Activated CD4-positive, alpha-beta T cell treated with anti-CD3 and anti-CD28 coated beads, Interleukin-2, amount 10 ng/mL, durations not matched to agents 7 days and 5 days (primary cell): ENCODE results near the gene MAP4. TPM values are rescaled to one million over a fixed set of nuclear protein-coding genes. Genes with fewer than 3 reads are reported as not detected.
"Not testable (repeated sequence)": the region's sequence is repeated elsewhere in the genome, so short reads cannot be mapped to it uniquely, and the experiment has no call there.

ENCODE experiments used
- CTCF ChIA-PET: fragments of 350-600 bp; sonication (Branson Sonifier 250); formaldehyde crosslinking; loops from one replicate; lab custom pipeline; 2021; ENCODE audit warnings: antibody characterized with exemption; lab: Charles Lee
- POLR2A ChIA-PET: fragments of 350-600 bp; sonication (Branson Sonifier 250); formaldehyde crosslinking; loops from one replicate; lab custom pipeline; 2021; ENCODE audit warnings: antibody characterized with exemption; lab: Charles Lee
- DNase-seq: peaks from one replicate; pipeline ENCODE4 v3.0.0-alpha.2; 2020
- H3K27ac Mint-ChIP-seq: one replicate; pipeline ENCODE4 v1.8.0; 2021; ENCODE audit warnings: mild to moderate bottlenecking, moderate library complexity, mixed read lengths
- H3K27me3 Mint-ChIP-seq: one replicate; pipeline ENCODE4 v1.8.0; 2021; ENCODE audit warnings: mixed read lengths
- H3K36me3 Mint-ChIP-seq: one replicate; pipeline ENCODE4 v1.8.0; 2021; ENCODE audit warnings: low read depth, mixed read lengths
- H3K4me1 Mint-ChIP-seq: one replicate; pipeline ENCODE4 v1.8.0; 2021; ENCODE audit warnings: mixed read lengths
- H3K4me3 Mint-ChIP-seq: one replicate; pipeline ENCODE4 v1.8.0; 2021; ENCODE audit warnings: mild to moderate bottlenecking, moderate library complexity, mixed read lengths
- H3K9me3 Mint-ChIP-seq: one replicate; pipeline ENCODE4 v1.8.0; 2021; ENCODE audit warnings: mixed read lengths
- total RNA-seq, 2 experiments: library from RNA; stranded (reverse); gene quantifications; one replicate each; pipeline ENCODE4 v1.2.3, GENCODE V29; 2021

Gene MAP4
- total RNA-seq, 2 experiments from 2014 or later: 106 to 110 TPM

- H3K4me1 Mint-ChIP-seq, H3K27ac Mint-ChIP-seq, H3K27me3 Mint-ChIP-seq, POLR2A ChIA-PET, H3K9me3 Mint-ChIP-seq, H3K4me3 Mint-ChIP-seq, H3K36me3 Mint-ChIP-seq, DNase-seq, CTCF ChIA-PET: not testable (repeated sequence)
These were observed 9.4 kb downstream of the MAP4 start for GRCh38 chr3:48006794-48007193.

GRCh38 chr3:48004694-48005093 is 11.5 kb downstream of the MAP4 start:
- no peak overlapping the region for H3K4me3 Mint-ChIP-seq
- POLR2A ChIA-PET: no interaction called here
- H3K27ac Mint-ChIP-seq: no peak overlapping the region
- no peaks in the 10 kb centered on the region for H3K4me1 Mint-ChIP-seq
- no peaks in the 10 kb centered on the region for H3K27me3 Mint-ChIP-seq
- DNase-seq: no peak
- peaks cover 7% of the 10 kb centered on the region for H3K36me3 Mint-ChIP-seq
- CTCF ChIA-PET: no interaction called here
- no peaks in the 10 kb centered on the region for H3K9me3 Mint-ChIP-seq

DNA sequence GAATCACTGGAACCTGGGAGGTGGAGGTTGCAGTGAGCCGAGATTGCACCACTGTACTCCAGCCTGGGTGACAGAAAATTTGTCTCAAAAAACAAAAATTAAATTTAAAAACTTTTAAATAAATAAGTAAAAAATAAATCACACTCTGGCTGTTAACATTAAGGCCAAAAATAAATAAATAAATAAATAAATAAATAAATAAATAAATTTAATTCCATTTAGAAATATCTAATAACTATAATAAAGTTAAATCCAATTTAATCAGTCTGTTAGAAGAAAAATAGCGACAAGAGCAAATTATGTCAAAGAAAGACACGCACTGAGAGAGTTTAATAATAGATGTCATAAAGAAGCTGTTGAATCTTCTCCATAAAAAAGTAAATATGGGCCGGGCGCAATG is 13.4 kb downstream of the MAP4 start:
- ChIA-PET POLR2A (no interaction called here), CTCF (interaction anchor here (0.6 to 1.6 kb wide), 3 partner anchors 11 to 1196 kb away, joined by 3 read pairs; no protein-coding TSS in a partner anchor)
- DNase-seq: no peak
- Mint-ChIP-seq H3K4me3 (no peak overlapping the region), H3K27ac (no peak overlapping the region), H3K4me1 (no peaks in the 10 kb centered on the region), H3K36me3 (no peaks in the 10 kb centered on the region), H3K27me3 (no peaks in the 10 kb centered on the region), H3K9me3 (no peaks in the 10 kb centered on the region)

GRCh38 chr3:48001991-48002390 is 14.2 kb downstream of the MAP4 start:
- no peaks in the 10 kb centered on the region for H3K9me3 Mint-ChIP-seq
- ChIA-PET POLR2A (no interaction called here), CTCF (interaction anchor here (0.6 to 0.8 kb wide), 3 partner anchors 52 to 1197 kb away, joined by 3 read pairs; no protein-coding TSS in a partner anchor)
- H3K4me1 Mint-ChIP-seq: no peaks in the 10 kb centered on the region
- no peak overlapping the region for H3K4me3 Mint-ChIP-seq
- no peak for DNase-seq
- no peak overlapping the region for H3K27ac Mint-ChIP-seq
- no peaks in the 10 kb centered on the region for H3K36me3 Mint-ChIP-seq
- no peaks in the 10 kb centered on the region for H3K27me3 Mint-ChIP-seq

DNA sequence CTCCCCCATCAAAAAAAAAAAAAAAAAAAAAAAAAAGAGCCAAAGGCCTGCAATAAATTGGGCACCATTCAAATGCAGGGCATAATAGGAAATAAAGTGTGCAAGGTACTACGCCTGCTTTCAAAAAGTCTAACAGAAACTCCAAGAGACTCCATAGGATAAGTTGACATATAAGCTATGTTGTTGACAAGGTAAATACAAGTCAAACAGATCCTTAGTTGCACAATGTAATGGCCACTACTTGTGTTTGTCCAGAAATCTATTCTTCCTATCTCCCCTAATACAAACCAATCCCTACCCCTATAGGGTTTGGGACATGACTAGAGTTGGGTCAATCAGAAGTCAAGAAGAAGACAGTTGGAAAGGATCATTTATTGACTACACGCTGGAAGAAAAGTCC is 16.0 kb downstream of the MAP4 start:
- ChIA-PET CTCF (no interaction called here), POLR2A (no interaction called here)
- Mint-ChIP-seq H3K36me3 (peaks cover 7% of the 10 kb centered on the region), H3K4me1 (peaks cover 5% of the 10 kb centered on the region), H3K4me3 (no peak overlapping the region), H3K27ac (no peak overlapping the region), H3K9me3 (no peaks in the 10 kb centered on the region), H3K27me3 (no peaks in the 10 kb centered on the region)
- no peak for DNase-seq

DNA sequence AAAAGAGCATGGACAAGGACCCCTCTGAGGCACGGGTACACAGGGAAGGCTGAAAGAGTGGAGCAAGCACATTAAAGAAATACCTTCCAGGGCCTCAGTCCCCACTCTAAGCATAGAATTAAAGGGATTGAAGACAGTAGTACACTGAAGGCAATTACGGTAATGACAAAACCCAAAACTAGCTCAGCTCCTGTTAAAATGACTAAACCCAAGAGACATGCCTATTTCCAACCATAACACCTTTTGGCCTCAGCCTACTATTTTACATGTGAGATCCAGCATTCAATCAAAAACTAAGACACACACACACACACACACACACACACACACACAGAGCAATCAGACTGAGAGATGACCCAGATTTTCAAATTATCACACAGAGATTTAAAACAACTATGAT is 19.8 kb downstream of the MAP4 start:
- H3K27ac Mint-ChIP-seq: peak overlapping the region; percentile 2
- no peaks in the 10 kb centered on the region for H3K27me3 Mint-ChIP-seq
- peaks cover 13% of the 10 kb centered on the region for H3K36me3 Mint-ChIP-seq
- H3K4me1 Mint-ChIP-seq: peaks cover 7% of the 10 kb centered on the region
- POLR2A ChIA-PET: no interaction called here
- no peaks in the 10 kb centered on the region for H3K9me3 Mint-ChIP-seq
- no peak for DNase-seq
- H3K4me3 Mint-ChIP-seq: no peak overlapping the region
- CTCF ChIA-PET: no interaction called here

GRCh38 chr3:47994180-47994579 is 22.0 kb downstream of the MAP4 start:
- no peak for DNase-seq
- no peaks in the 10 kb centered on the region for H3K9me3 Mint-ChIP-seq
- ChIA-PET CTCF (interaction anchor here (0.6 kb wide), 1 partner anchor 291 kb away, joined by 3 read pairs; no protein-coding TSS in a partner anchor), POLR2A (no interaction called here)
- peaks cover 11% of the 10 kb centered on the region for H3K4me1 Mint-ChIP-seq
- no peak overlapping the region for H3K27ac Mint-ChIP-seq
- H3K36me3 Mint-ChIP-seq: peaks cover 13% of the 10 kb centered on the region
- no peak overlapping the region for H3K4me3 Mint-ChIP-seq
- H3K27me3 Mint-ChIP-seq: no peaks in the 10 kb centered on the region

DNA sequence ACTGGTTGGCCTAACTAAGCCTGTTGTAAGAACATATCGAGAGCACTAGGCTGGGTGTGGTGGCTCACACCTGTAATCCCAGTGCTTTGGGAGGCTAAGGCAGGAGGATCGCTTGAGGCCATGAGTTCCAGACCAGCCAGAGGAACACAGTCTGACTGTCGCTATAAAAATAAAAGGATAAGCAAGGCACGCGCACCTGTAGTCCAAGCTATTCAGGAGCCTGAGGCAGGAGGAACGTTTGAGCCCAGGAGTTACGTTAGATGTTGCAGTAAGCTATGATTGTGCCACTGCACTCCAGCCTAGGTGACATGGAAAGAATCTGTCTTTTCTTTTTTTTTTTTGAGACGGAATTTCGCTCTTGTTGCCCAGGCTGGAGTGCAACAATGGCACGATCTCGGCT is 24.9 kb downstream of the MAP4 start:
- Mint-ChIP-seq H3K4me1 (peaks cover 5% of the 10 kb centered on the region), H3K4me3 (no peak overlapping the region), H3K9me3 (no peaks in the 10 kb centered on the region), H3K27me3 (no peaks in the 10 kb centered on the region), H3K36me3 (peaks cover 10% of the 10 kb centered on the region), H3K27ac (no peak overlapping the region)
- CTCF ChIA-PET: no interaction called here
- DNase-seq: no peak
- POLR2A ChIA-PET: no interaction called here

- H3K27me3 Mint-ChIP-seq: no peaks in the 10 kb centered on the region
- H3K36me3 Mint-ChIP-seq: peaks cover 6% of the 10 kb centered on the region
- peak; percentile 84 for DNase-seq
- POLR2A ChIA-PET: no interaction called here
- no peak overlapping the region for H3K27ac Mint-ChIP-seq
- CTCF ChIA-PET: interaction anchor here (0.5 to 1.6 kb wide), 24 partner anchors 8 to 609 kb away, joined by 3 to 8 read pairs (median 3); partner anchors contain the start of gene PTPN23
- peaks cover 5% of the 10 kb centered on the region for H3K4me1 Mint-ChIP-seq
- H3K4me3 Mint-ChIP-seq: no peak overlapping the region
- H3K9me3 Mint-ChIP-seq: no peaks in the 10 kb centered on the region
These were observed 26.2 kb downstream of the MAP4 start for GRCh38 chr3:47989981-47990440.

DNA sequence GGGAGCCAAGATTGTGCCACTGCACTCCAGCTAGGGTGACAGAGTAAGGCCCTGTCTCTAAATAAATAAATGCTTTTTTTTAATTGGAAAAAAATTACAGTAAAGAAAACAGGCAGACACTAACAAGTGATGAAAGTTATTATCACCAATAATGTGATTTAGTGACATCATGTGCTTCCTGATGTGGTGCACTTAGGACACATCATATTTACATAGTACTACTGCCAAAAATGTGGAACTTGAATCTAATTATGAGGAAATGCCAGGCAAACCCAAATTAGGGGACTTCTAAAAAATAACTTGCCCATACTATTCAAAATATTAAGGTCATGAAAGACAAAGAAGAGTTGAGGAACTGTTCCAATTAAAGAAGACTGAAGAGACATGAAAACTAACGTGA is 30.8 kb downstream of the MAP4 start:
- H3K27me3 Mint-ChIP-seq: no peaks in the 10 kb centered on the region
- ChIA-PET CTCF (no interaction called here), POLR2A (no interaction called here)
- no peak overlapping the region for H3K27ac Mint-ChIP-seq
- H3K4me3 Mint-ChIP-seq: no peak overlapping the region
- H3K9me3 Mint-ChIP-seq: no peaks in the 10 kb centered on the region
- no peak for DNase-seq
- no peaks in the 10 kb centered on the region for H3K36me3 Mint-ChIP-seq
- peaks cover 4% of the 10 kb centered on the region for H3K4me1 Mint-ChIP-seq

GRCh38 chr3:47984075-47984728 is 32.0 kb downstream of the MAP4 start:
- POLR2A ChIA-PET: no interaction called here
- DNase-seq: no peak
- H3K9me3 Mint-ChIP-seq: no peaks in the 10 kb centered on the region
- no peak overlapping the region for H3K27ac Mint-ChIP-seq
- CTCF ChIA-PET: interaction anchor here (1.0 kb wide), 1 partner anchor 14 kb away, joined by 3 read pairs; no protein-coding TSS in a partner anchor
- no peaks in the 10 kb centered on the region for H3K27me3 Mint-ChIP-seq
- no peaks in the 10 kb centered on the region for H3K36me3 Mint-ChIP-seq
- H3K4me3 Mint-ChIP-seq: no peak overlapping the region
- H3K4me1 Mint-ChIP-seq: no peaks in the 10 kb centered on the region

GRCh38 chr3:47980795-47981194 is 35.4 kb downstream of the MAP4 start:
- H3K9me3 Mint-ChIP-seq: no peaks in the 10 kb centered on the region
- POLR2A ChIA-PET: no interaction called here

DNA sequence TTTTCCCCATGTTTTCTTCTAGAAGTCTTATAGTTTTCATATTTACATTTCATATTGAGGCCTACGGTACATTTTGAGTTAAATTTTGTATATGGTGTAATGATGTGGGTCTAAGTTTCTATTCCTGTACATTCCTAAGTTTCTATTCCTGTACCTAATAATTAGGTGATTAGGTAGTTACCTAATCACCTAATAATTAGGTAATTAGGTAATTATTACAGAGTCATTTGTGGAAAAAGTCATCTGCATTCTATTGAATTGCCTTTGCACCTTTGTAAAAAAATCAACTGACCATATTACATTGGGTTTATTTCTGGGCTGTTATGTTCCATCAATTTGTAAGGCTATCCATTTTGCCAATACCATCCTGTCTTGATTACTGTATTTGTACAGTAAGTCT is 37.1 kb downstream of the MAP4 start:
- no peak for DNase-seq
- H3K4me3 Mint-ChIP-seq: no peak overlapping the region
- H3K27ac Mint-ChIP-seq: no peak overlapping the region
- peaks cover 6% of the 10 kb centered on the region for H3K4me1 Mint-ChIP-seq
- H3K27me3 Mint-ChIP-seq: no peaks in the 10 kb centered on the region
- H3K36me3 Mint-ChIP-seq: no peaks in the 10 kb centered on the region
- ChIA-PET CTCF (no interaction called here), POLR2A (no interaction called here)
- no peaks in the 10 kb centered on the region for H3K9me3 Mint-ChIP-seq

More at GRCh38 chr3:47980795-47981194, 35.4 kb downstream of the MAP4 start:
- no peaks in the 10 kb centered on the region for H3K27me3 Mint-ChIP-seq
- no peak overlapping the region for H3K27ac Mint-ChIP-seq
- H3K4me1 Mint-ChIP-seq: peaks cover 3% of the 10 kb centered on the region
- no peak overlapping the region for H3K4me3 Mint-ChIP-seq
- no peak for DNase-seq
- CTCF ChIA-PET: interaction anchor here (0.6 to 1.2 kb wide), 4 partner anchors 9 to 105 kb away, joined by 3 to 5 read pairs (median 4); no protein-coding TSS in a partner anchor
- H3K36me3 Mint-ChIP-seq: no peaks in the 10 kb centered on the region
